Neural crest cell (in vitro differentiated cells): ENCODE results near the gene PTGS1. TPM values are rescaled to one million over a fixed set of nuclear protein-coding genes. Genes with fewer than 3 reads are reported as not detected.

Experiments
- DNase-seq: peaks from one replicate; pipeline ENCODE4 v3.0.0; 2021; ENCODE audit warnings: low read depth, mixed read lengths, low spot score
- H3K27ac Mint-ChIP-seq: one replicate; pipeline ENCODE4 v1.8.0; 2021; ENCODE audit warnings: mild to moderate bottlenecking, mixed read lengths; ENCODE audit not compliant: unreplicated experiment
- H3K27me3 Mint-ChIP-seq: 2 replicates; pipeline ENCODE4 v1.8.0; 2021; ENCODE audit warnings: low read depth, mild to moderate bottlenecking, mixed read lengths
- H3K36me3 Mint-ChIP-seq: 2 replicates; pipeline ENCODE4 v1.8.0; 2021; ENCODE audit warnings: low read depth, mild to moderate bottlenecking, mixed read lengths
- H3K4me1 Mint-ChIP-seq: 2 replicates; pipeline ENCODE4 v1.8.0; 2021; ENCODE audit warnings: mixed read lengths
- H3K4me3 Mint-ChIP-seq: one replicate; pipeline ENCODE4 v1.8.0; 2021; ENCODE audit warnings: mild to moderate bottlenecking, mixed read lengths
- H3K9me3 Mint-ChIP-seq: 2 replicates; pipeline ENCODE4 v1.8.0; 2021; ENCODE audit warnings: mixed read lengths
- CTCF ChIP-seq: fragments of 200-600 bp; sonication (generic); conservative IDR thresholded peaks from 2 replicates; pipeline ENCODE4 v1.5.0; 2021; ENCODE audit warnings: antibody characterized with exemption, mild to moderate bottlenecking
- total RNA-seq: library from RNA; stranded (reverse); gene quantifications from 2 replicates; pipeline ENCODE4 v1.2.1, GENCODE V29; 2021

Gene PTGS1
- total RNA-seq, 1 donor from 2014 or later = 0.37 TPM

- no peak overlapping the region for H3K4me3 Mint-ChIP-seq
- no peak for DNase-seq
- H3K27me3 Mint-ChIP-seq = peaks cover 21% of the 10 kb centered on the region
- H3K9me3 Mint-ChIP-seq = no peaks in the 10 kb centered on the region
- TF ChIP-seq CTCF = no peak
- H3K4me1 Mint-ChIP-seq = no peaks in the 10 kb centered on the region
- H3K27ac Mint-ChIP-seq = no peak overlapping the region
- H3K36me3 Mint-ChIP-seq = no peaks in the 10 kb centered on the region
These were observed 4.7 kb upstream of the PTGS1 start for GRCh38 chr9:122366074-122366660.

- Mint-ChIP-seq H3K4me1 (no peaks in the 10 kb centered on the region), H3K9me3 (no peaks in the 10 kb centered on the region), H3K27me3 (peaks cover 30% of the 10 kb centered on the region), H3K4me3 (no peak overlapping the region), H3K36me3 (no peaks in the 10 kb centered on the region), H3K27ac (no peak overlapping the region)
- DNase-seq = no peak
- no peak for TF ChIP-seq CTCF
These were observed 3.8 kb upstream of the PTGS1 start for GRCh38 chr9:122367065-122367464.

GRCh38 chr9:122367774-122368460 is 2.9 kb upstream of the PTGS1 start:
- no peaks in the 10 kb centered on the region for H3K4me1 Mint-ChIP-seq
- H3K36me3 Mint-ChIP-seq = no peaks in the 10 kb centered on the region
- TF ChIP-seq CTCF = no peak
- no peak overlapping the region for H3K27ac Mint-ChIP-seq
- H3K4me3 Mint-ChIP-seq = no peak overlapping the region
- no peak for DNase-seq
- no peaks in the 10 kb centered on the region for H3K9me3 Mint-ChIP-seq
- H3K27me3 Mint-ChIP-seq = peaks cover 39% of the 10 kb centered on the region

- Mint-ChIP-seq H3K4me1 (no peaks in the 10 kb centered on the region), H3K27me3 (peaks cover 43% of the 10 kb centered on the region), H3K36me3 (no peaks in the 10 kb centered on the region), H3K4me3 (no peak overlapping the region), H3K9me3 (no peaks in the 10 kb centered on the region), H3K27ac (no peak overlapping the region)
- TF ChIP-seq CTCF = no peak
- DNase-seq = no peak
These were observed 2.2 kb upstream of the PTGS1 start for GRCh38 chr9:122368642-122369041.

- no peak for TF ChIP-seq CTCF
- H3K4me3 Mint-ChIP-seq = no peak overlapping the region
- H3K27me3 Mint-ChIP-seq = peaks cover 44% of the 10 kb centered on the region
- H3K27ac Mint-ChIP-seq = no peak overlapping the region
- no peaks in the 10 kb centered on the region for H3K9me3 Mint-ChIP-seq
- no peak for DNase-seq
- H3K4me1 Mint-ChIP-seq = peaks cover 2% of the 10 kb centered on the region
- H3K36me3 Mint-ChIP-seq = no peaks in the 10 kb centered on the region
These were observed 521 bp upstream of the PTGS1 start for GRCh38 chr9:122370303-122370702.
